ENCODE data around the gene C16orf46.

C16orf46 gene

GRCh38 chr16:81026429-81026828 lies 50.6 kb downstream of the C16orf46 start:
- Histone ChIP-seq H3K36me3 (ENCODE audit: control insufficient read depth in 1 of 2, insufficient read depth in 2 of 2, low read length in 2 of 2) (peaks cover 3 to 22% of the 10 kb centered on the region in 2 donors), H3K27ac (ENCODE audit: low read depth, low read length) (no peak overlapping the region), H3K4me3 (ENCODE audit: low read depth in 1 of 2, low read length in 2 of 2) (no peak overlapping the region), H3K9ac (ENCODE audit: low read depth in 1 of 2, low read length in 2 of 2) (no peak overlapping the region), H3K4me1 (ENCODE audit: control insufficient read depth in 1 of 2, insufficient read depth in 2 of 2, low read length in 2 of 2) (no peaks in the 10 kb centered on the region), H3K9me3 (ENCODE audit: control insufficient read depth in 1 of 2, low read length in 2 of 2) (no peaks in the 10 kb centered on the region), H3K27me3 (ENCODE audit: control insufficient read depth in 1 of 2, insufficient read depth in 2 of 2, low read length in 2 of 2) (no peaks in the 10 kb centered on the region)

GRCh38 chr16:81018496-81018895 lies 58.5 kb downstream of the C16orf46 start:
- Histone ChIP-seq H3K36me3 (ENCODE audit: control insufficient read depth in 1 of 2, insufficient read depth in 2 of 2, low read length in 2 of 2) (peaks cover 12 to 63% of the 10 kb centered on the region in 2 donors), H3K9ac (ENCODE audit: low read depth in 1 of 2, low read length in 2 of 2) (no peak overlapping the region), H3K9me3 (ENCODE audit: control insufficient read depth in 1 of 2, low read length in 2 of 2) (no peaks in the 10 kb centered on the region)

GRCh38 chr16:81014672-81015071 lies 62.4 kb downstream of the C16orf46 start:
- Histone ChIP-seq H3K4me1 (ENCODE audit: control insufficient read depth in 1 of 2, insufficient read depth in 2 of 2, low read length in 2 of 2) (no peaks in the 10 kb centered on the region), H3K27me3 (ENCODE audit: control insufficient read depth in 1 of 2, insufficient read depth in 2 of 2, low read length in 2 of 2) (no peaks in the 10 kb centered on the region), H3K4me3 (ENCODE audit: low read depth in 1 of 2, low read length in 2 of 2) (no peak overlapping the region), H3K9me3 (ENCODE audit: control insufficient read depth in 1 of 2, low read length in 2 of 2) (no peaks in the 10 kb centered on the region), H3K27ac (ENCODE audit: low read depth, low read length) (no peak overlapping the region), H3K36me3 (ENCODE audit: control insufficient read depth in 1 of 2, insufficient read depth in 2 of 2, low read length in 2 of 2) (peaks cover 5 to 47% of the 10 kb centered on the region in 2 donors), H3K9ac (ENCODE audit: low read depth in 1 of 2, low read length in 2 of 2) (no peak overlapping the region)

More at GRCh38 chr16:81018496-81018895, 58.5 kb downstream of the C16orf46 start:
- H3K4me3 ChIP-seq (ENCODE audit: low read depth in 1 of 2, low read length in 2 of 2), result no peak overlapping the region
- no peak overlapping the region for H3K27ac ChIP-seq (ENCODE audit: low read depth, low read length)
- H3K4me1 ChIP-seq (ENCODE audit: control insufficient read depth in 1 of 2, insufficient read depth in 2 of 2, low read length in 2 of 2), result no peaks in the 10 kb centered on the region
- no peaks in the 10 kb centered on the region for H3K27me3 ChIP-seq (ENCODE audit: control insufficient read depth in 1 of 2, insufficient read depth in 2 of 2, low read length in 2 of 2)

GRCh38 chr16:81012974-81013373 lies 64.1 kb downstream of the C16orf46 start:
- peaks cover 0 to 5% of the 10 kb centered on the region in 2 donors for H3K4me1 ChIP-seq (ENCODE audit: control insufficient read depth in 1 of 2, insufficient read depth in 2 of 2, low read length in 2 of 2)
- no peak overlapping the region for H3K27ac ChIP-seq (ENCODE audit: low read depth, low read length)
- no peak overlapping the region for H3K4me3 ChIP-seq (ENCODE audit: low read depth in 1 of 2, low read length in 2 of 2)
- no peaks in the 10 kb centered on the region for H3K9me3 ChIP-seq (ENCODE audit: control insufficient read depth in 1 of 2, low read length in 2 of 2)
- H3K27me3 ChIP-seq (ENCODE audit: control insufficient read depth in 1 of 2, insufficient read depth in 2 of 2, low read length in 2 of 2), result no peaks in the 10 kb centered on the region
- H3K36me3 ChIP-seq (ENCODE audit: control insufficient read depth in 1 of 2, insufficient read depth in 2 of 2, low read length in 2 of 2), result peaks cover 0 to 34% of the 10 kb centered on the region in 2 donors
- H3K9ac ChIP-seq (ENCODE audit: low read depth in 1 of 2, low read length in 2 of 2), result no peak overlapping the region
